DMS153 treated with DMSO at 0.1 percent for 48 hours (cell line): ENCODE measurements around the gene SPTLC2.
"Not testable (repeated sequence)": the region's sequence is repeated elsewhere in the genome, so short reads cannot be mapped to it uniquely, and the experiment has no call there.

Experiments used
- DNase-seq: peaks from one replicate; lab custom pipeline; 2025; ENCODE audit not compliant: unreplicated experiment; lab: John Stamatoyannopoulos, UW

SPTLC2 gene

DNA sequence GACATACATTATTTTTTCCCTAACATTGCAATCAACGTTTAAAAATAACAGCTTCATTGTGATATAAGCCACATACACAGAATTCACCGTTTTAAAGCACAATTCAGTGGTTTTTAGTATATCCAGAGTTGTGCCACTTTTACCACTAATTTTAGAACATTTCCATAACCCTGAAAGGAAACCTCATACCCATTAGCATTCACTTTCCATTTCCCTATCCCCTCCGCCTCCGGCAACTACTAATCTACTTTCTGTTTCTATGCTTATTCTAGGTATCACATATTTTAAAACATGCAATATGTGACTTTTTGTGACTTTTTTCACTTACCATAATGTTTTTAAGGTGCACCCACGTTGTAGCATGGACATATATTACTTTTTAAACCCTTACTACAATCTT, 62.2 kb downstream of the SPTLC2 start:
- DNase-seq: no peak

DNA sequence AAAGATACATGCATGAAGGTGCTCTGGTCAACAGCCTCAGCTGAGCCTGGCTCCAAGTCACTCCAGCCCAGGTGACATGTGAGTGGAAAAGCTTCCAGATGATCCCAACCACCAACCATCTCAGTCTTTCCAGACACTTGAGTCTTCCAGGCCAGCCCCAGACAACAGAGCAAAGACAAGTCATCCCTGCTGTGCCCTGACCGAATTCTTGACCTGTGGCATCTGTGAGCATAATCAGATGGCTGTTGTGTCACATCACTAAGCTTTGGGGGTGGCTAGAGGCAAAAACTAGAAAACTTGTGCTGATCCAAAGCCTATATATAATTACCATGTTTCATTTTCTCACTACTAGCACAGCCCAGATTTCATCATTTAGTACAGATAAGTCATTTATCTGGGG, 67.0 kb downstream of the SPTLC2 start:
- DNase-seq: no peak

DNA sequence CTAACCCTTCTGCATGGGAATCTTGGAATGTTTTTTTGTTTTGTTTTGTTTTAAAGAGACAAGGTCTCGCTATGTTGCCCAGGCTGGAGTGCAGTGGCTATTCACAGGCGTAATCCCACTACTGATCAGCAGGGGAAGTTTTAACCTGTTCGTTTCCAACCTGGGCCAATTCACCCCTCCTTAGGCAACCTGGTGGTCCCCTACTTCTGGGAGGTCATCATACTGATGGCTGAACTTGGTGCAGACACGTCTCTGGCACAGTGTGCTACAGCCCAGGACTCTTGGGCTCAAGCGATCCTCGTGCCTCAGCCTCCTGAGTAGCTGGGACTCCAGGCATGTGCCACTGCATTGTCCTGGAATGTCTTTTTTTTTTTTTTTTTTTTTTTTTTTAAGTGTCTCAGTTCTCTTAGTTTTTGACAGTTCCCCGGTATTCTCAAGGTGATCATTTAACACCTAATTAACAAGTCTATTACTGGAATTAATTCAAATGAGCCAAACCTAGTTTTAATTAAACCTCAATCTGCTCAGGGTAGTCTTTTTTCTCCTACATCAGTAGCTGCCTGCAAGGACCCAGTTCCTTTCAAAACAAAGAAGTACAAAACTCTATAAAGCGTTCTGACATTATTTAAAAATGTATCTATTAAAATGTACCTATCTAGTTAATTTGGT, 68.8 kb downstream of the SPTLC2 start:
- DNase-seq: no peak

DNA sequence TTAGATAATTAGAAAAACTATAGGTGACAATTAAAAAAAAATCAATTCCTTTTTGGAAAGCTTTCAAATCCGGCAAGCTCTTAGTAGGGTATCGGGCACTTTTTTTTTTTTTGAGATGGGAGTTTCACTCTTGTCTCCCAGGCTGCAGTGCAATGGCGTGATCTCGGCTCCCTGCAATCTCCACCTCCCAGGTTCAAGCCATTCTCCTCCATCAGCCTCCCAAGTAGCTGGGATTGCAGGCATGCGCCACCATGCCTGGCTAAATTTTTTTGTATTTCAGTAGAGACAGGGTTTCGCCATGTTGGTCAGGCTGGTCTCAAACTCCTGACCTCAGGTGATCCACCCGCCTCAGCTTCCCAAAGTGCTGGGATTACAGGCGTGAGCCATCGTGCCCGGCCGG, 71.3 kb downstream of the SPTLC2 start:
- not testable (repeated sequence) for DNase-seq

DNA sequence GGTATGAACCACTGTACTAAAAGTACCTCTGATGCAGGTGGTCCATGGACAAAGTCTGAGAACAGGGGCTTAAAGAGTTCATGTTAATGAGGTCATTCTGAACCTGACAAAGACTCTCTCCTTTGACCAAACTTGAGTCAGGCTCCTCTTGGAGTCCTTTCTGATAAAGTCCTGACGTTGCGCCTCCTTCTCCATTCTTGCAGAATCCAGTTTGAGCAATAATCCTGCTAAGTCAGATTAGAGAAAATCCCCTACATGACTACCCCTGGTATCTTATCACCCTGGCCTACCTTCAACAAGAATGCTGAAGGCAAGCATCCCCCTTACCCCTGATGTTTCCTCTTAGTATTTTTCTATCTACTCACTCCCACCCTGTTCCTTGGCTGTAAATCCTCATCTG, 71.9 kb downstream of the SPTLC2 start:
- DNase-seq: no peak

DNA sequence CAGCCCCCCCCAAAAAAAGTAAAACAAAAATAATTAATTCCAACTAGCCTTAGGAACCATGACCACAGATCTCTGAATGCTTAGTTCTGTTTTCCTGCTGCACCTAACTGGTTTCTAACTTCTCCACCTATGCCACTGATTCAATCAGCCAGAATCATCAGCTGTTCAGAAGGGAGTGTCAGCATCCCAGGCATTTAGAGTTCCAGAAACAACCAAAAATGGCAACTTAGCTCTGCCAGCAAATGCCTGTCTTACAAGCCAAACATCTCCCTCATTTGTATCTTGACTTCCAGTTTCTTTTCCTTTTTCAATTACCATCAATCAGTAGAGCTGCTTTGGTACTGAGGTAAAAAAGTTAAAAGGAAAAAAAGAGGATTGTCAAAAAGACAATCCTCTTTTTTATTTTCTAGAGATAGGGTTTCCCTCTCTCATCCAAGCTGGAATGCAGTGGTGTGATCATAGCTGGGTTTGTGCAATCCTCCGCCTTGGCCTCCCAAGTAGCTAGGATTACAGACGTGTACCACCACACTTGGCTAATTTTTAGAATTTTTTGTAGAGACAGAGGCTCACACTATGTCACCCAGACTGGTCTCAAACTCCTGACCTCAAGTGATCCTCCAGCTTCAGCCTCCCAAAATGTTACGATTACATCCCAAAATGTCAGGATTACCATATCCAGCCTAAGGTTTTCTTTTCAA, 72.7 kb downstream of the SPTLC2 start:
- no peak for DNase-seq

DNA sequence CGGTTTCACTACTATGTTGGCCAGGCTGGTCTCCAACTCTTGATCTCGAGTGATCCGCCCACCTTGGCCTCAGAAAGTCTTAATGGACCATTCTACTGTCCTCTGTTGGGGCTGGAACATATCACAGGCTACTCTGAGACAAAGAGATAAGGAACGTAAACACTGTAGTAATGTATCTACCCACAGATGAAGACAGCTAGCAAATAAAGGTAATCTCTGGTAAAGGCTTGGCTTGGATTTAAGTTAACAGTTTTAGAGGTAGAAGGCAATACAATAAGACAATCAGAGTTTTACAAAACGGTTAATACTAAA, 73.2 kb downstream of the SPTLC2 start:
- no peak for DNase-seq

DNA sequence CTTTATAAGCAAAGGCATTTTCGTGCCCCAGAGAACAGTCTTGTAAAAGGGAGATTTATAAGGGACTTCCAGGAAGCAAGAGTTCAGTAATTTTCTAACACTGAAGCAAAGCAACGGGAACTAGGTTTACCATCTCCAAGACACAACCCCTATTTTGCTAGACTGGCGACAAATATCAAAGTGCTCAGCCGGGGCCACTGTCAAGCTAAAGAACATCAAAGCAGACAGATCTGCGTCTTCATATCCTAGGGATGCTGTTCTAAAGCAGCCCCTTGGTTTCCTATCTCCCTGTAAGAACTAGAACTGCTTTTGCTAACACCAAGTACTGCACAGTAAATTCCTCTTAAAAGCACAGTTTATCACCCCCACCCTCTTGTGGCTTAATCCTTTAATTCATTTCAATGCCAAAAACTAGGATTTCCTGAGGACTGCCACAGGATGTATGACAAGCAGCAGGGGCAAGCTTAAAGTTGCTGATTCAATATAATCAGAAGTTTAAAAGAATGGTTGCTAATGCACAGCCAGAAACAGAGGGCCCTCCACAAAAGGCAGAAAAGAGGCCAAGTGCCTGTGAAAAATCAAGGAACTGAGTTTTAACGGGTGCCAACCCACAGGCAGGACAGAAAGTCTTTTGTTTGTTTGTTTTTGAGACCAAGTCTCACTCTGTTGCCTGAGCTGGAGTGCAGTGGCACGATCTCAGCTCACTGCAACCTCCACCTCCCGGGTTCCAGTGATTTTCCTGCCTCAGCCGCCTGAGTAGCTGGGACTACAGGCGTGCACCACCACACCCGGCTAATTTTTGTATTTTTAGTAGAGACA, 73.8 kb downstream of the SPTLC2 start:
- no peak for DNase-seq

DNA sequence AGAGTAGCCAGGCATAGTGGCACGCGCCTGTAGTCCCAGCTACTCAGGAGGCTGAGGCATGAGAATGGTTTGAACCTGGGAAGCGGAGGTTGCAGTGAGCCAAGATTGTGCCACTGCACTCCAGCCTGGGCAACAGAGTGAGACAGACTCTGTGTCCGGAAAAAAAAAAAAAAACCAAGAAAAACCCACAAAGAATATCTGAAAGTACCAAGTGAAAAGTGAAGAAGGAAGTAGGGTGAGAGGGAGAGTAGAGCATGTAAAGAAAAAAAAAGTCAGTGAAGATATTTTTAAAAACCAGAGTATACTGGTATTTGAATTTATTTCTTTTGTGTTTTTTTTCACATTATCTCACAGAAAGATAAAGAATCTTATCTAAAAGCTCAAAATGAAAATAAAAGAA, 74.5 kb downstream of the SPTLC2 start:
- no peak for DNase-seq

DNA sequence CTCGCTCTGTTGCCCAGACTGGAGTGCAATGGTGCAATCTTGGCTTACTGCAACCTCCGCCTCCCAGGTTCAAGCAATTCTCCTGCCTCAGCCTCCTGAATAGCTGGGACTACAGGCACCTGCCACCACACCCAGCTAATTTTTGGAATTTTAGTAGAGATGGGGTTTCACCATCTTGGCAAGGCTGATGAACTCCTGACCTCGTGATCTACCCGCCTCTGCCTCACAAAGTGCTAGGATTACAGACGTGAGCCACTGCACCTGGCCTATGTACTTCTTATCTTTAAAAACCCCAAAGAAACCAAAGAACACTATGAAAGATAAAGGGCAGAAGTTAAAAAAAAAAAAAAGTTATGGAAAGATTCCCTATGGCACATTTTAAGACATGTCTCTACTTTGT, 79.5 kb downstream of the SPTLC2 start:
- DNase-seq: not testable (repeated sequence)

DNA sequence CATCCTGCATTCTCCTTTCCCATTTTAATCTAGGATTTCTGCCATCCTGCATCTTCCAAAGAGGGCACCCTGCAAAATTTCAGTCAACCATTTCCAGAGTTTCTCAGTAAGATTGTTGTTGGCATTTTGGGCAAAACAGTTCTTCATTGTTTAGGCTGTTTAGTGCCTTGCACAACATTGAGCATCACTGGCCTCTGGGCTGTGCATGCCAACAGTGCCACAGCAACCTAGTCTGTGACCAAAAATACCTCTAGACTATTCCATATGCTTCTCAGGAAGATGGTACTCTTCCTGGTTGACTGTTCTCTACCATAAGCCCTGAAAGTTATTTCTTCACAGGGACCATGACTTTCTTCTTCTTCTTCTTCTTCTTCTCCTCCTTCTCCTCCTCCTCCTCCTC, 85.4 kb downstream of the SPTLC2 start:
- DNase-seq: no peak

DNA sequence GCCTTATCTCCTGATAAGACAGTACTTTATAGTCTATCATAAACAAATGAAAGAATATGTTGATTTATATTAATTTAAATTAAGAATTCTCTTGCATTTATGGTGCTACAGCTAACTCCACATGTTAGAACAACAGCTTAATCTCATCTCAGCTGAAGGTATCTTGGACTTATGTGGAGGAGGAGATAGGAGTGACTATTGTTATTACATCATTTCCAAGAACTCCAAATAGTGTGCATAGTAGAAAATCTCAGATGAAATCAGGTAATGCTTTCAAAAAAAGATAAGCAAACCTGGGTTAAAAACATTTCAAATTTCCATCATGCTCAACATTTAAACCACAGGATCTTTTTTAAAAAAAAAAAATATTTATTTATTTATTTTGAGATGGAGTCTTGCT, 86.5 kb downstream of the SPTLC2 start:
- no peak for DNase-seq

DNA sequence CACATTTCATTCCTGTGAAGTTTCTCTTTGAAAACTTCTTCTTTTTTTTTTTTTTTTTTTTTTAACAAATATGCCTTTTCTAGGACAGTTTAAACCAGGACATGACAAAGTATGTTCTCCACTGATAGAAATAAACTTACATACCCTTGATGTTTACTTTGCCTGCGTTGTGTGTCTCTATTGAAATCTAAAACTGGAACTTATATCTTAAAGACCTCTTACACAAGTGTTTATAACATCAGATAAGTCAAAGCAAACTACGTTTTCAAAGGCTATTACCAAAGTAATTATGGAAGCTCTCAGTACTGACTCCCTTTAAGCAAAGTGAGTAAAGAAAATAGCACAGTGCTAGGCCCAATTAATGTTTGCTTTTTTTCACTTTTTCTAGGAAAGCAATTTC, 87.2 kb downstream of the SPTLC2 start:
- DNase-seq: no peak

DNA sequence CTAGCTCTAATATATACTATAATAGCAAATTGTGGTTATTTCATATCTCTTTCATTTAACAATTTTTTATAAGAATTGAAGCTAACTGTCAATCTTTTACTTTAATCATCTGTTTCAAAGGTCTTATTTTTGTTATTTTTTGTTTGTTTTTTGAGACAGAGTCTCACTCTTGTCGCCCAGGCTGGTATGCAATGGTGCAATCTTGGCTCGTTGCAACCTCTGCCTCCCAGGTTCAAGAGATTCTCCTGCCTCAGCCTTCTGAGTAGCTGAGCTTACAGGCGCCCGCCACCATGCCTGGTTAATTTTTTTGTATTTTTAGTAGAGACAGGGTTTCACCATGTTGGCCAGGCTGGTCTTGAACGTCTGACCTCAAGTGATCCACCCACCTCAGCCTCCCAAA, 87.7 kb downstream of the SPTLC2 start:
- DNase-seq: not testable (repeated sequence)

DNA sequence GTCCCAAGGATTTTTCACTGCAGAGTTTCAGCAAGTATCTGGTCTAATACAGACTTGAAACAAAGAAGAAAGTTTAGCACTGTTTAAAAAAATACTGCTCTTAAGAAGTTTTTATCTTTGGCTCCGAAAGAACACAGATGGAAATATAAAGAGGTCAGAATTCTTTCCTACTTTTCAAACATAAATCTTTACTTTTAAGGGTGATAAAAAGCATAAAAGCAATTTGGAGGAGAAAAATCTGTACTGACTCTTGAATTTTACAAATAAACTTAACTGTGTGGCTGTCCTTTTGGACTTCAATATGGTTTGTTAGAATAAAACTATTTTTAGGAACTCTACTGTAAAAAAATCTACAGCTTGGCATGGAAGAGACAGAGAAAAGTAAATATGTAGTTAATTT, 90.2 kb downstream of the SPTLC2 start:
- no peak for DNase-seq

DNA sequence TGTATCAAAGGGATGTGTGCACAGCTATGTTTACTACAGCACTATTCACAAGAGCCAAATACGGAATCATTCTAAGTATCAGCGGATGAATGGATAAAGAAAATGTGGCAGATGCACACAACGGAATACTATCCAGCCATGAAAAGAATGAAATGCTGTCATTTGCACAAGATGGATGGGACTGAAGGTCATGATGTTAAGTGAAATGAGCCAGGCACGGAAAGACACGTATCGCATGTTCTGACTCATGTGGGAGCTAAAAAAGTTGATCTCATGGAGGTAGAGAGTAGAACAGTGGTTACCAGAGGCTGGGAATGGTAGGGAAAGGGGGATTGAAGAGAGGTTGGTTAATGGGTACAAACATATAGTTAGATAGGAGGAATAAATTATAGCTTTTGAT, 91.9 kb downstream of the SPTLC2 start:
- DNase-seq: no peak

DNA sequence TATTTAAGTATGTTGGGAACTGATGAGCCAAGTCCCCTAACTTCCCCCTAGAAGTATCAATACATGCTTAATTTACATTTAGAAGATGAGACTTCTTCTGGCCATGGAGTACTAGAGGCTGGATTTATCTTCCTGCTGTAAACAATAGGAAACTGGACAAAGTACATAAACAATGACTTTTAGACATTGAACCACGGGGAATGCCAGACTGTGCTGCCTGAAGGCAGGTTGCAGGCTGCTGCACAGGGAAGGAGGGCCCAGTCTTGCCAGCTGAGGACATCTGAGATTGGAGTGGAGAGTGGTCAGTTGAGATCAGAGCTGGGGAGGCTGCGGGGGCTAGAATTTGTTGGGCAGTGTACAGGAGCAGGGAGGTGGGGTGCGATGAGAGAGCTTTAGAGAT, 93.3 kb downstream of the SPTLC2 start:
- no peak for DNase-seq

DNA sequence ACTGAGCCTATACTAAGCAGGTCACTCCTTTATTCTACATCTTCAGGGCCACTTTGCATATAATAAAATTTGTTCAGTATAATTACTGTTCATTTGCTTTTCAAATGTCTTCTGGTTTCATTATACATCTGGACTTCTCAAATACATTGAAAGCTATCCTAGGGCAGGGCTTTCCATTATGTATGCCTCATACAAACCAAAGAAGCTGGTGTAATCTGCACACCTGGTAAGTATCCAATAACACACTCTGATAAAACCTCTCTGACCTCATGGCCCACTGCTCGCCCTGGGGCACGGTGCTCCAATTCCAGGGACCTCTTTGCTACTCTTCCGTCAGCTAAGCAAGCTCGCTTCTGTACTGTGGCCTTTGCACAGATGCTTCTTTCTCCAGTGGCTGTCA, 95.9 kb downstream of the SPTLC2 start:
- no peak for DNase-seq

DNA sequence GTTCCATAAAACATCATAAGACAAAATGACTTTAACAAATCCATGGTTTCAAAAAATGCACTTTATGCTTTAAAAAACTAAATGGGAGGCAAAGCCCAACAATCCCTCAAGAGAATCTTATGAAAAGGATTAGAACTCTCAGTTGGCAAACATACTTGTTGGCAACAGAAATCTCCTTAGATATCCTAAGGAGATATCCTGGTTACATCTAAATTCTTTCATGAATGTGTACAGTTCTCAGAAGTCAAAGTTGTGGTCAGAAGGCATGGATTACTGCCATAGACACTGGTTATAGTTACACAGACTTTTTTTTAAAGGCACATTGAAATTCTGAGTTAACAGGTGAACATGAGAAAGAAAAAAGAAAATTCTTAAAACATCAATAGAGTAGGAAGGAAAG, 100.3 kb downstream of the SPTLC2 start:
- no peak for DNase-seq

DNA sequence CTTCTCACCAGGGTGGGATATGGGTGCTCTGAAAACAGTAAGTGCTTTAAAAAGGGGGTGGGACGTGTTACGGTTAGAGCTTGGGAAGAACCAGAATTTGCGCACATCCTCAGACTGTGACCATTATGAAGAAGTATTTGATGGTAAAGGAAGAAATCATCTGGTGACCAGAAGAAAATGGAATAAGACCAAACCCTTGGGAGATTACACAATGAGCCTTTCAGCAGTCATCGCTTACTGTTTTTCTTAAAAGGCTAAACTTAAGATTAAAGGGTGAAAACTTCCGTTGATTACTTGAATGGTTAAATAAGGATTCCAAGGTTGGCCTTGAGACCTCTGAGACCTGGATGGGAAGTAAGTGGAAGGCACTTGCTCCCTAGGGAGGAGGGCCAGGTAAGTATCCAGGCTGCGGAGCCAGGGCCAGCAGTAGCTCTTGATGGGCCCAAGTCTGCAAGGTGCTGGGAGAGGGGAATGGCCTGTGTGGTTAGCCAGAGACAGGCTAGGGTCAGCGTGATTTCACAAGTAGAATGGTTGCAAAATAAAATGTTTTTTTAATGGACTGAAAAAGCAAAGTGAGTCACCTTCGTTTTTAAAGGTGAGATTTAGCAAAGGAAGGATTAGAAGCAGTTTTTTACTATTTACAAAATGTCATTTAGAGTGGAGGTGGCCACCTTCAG, 104.8 kb downstream of the SPTLC2 start:
- DNase-seq: no peak

DNA sequence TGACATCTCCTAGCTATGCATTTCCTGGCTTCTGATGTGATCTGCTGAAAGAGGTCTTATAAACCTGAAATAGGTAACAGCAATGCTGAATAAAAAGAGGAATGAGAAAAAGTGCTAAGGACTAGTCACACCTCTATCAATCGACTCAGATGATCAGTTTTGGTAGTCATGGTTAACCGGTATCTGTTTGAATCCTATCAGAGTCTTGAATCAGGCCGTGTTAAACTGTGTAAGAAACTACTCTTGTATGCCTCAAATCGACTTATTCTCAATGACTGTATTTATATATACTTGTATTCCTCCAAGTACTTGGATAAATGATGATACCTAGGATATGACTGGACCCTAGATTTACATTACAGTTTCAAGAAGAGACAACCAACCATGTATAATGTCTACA, 107.1 kb downstream of the SPTLC2 start:
- DNase-seq: no peak

DNA sequence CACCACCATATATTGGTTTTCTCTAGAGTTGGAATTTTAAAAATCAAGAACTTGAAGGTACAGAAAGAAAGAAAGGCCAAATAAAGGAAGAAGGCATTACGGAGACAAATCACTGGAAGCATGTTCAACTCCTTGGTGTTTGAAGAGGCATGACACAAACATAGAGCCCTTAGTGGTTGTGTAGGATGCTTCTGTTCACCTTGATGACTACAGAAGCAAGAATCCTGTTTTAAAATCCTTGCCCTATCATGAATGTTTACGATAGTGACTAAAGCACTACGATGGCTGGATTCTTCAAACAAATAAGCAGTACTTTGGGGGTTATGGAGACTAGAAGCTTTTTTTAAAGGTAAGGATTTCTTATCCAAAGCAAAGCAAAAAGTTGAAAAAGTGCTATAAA, 107.6 kb downstream of the SPTLC2 start:
- DNase-seq: no peak
